T-helper 1 cell treated with Interleukin-12 subunit alpha and Interleukin-12 subunit beta and Interleukin-4 antibody, amounts not matched to agents 30 μg/mL and 1 μg/mL, for 36 hours (primary cell): ENCODE results near the gene CRTAC1.

Source experiments
- H3K27ac Mint-ChIP-seq: one replicate; pipeline ENCODE4 v1.8.0; 2021; ENCODE audit warnings: mild to moderate bottlenecking, mixed read lengths
- H3K27me3 Mint-ChIP-seq: one replicate; pipeline ENCODE4 v1.8.0; 2021; ENCODE audit warnings: low read depth, mixed read lengths
- H3K36me3 Mint-ChIP-seq: one replicate; pipeline ENCODE4 v1.8.0; 2021; ENCODE audit warnings: low read depth, mixed read lengths
- H3K4me1 Mint-ChIP-seq: one replicate; pipeline ENCODE4 v1.8.0; 2021; ENCODE audit warnings: low read depth, mixed read lengths
- H3K4me3 Mint-ChIP-seq: one replicate; pipeline ENCODE4 v1.8.0; 2021; ENCODE audit warnings: mild to moderate bottlenecking, moderate library complexity, mixed read lengths
- H3K9me3 Mint-ChIP-seq: one replicate; pipeline ENCODE4 v1.8.0; 2021; ENCODE audit warnings: mixed read lengths

Gene CRTAC1

GRCh38 chr10:97836446-97836845 lies 194.0 kb downstream of the CRTAC1 start:
- Mint-ChIP-seq H3K27ac (no peak overlapping the region), H3K4me1 (peaks cover 5% of the 10 kb centered on the region), H3K36me3 (no peaks in the 10 kb centered on the region), H3K4me3 (no peak overlapping the region), H3K27me3 (peaks cover 4% of the 10 kb centered on the region), H3K9me3 (peaks cover 7% of the 10 kb centered on the region)

GRCh38 chr10:97831259-97831658 lies 199.2 kb downstream of the CRTAC1 start:
- H3K4me1 Mint-ChIP-seq: peaks cover 14% of the 10 kb centered on the region
- H3K4me3 Mint-ChIP-seq: no peak overlapping the region
- no peak overlapping the region for H3K27ac Mint-ChIP-seq
- H3K27me3 Mint-ChIP-seq: peaks cover 4% of the 10 kb centered on the region
- no peaks in the 10 kb centered on the region for H3K36me3 Mint-ChIP-seq
- peaks cover 2% of the 10 kb centered on the region for H3K9me3 Mint-ChIP-seq

GRCh38 chr10:97830064-97830463 lies 200.4 kb downstream of the CRTAC1 start:
- Mint-ChIP-seq H3K27me3 (peaks cover 4% of the 10 kb centered on the region), H3K27ac (no peak overlapping the region), H3K9me3 (no peaks in the 10 kb centered on the region)

GRCh38 chr10:97828721-97829120 lies 201.7 kb downstream of the CRTAC1 start:
- peaks cover 14% of the 10 kb centered on the region for H3K4me1 Mint-ChIP-seq
- no peaks in the 10 kb centered on the region for H3K36me3 Mint-ChIP-seq
- H3K27ac Mint-ChIP-seq: no peak overlapping the region
- no peak overlapping the region for H3K4me3 Mint-ChIP-seq
- H3K27me3 Mint-ChIP-seq: peaks cover 4% of the 10 kb centered on the region
- no peaks in the 10 kb centered on the region for H3K9me3 Mint-ChIP-seq

More at GRCh38 chr10:97830064-97830463, 200.4 kb downstream of the CRTAC1 start:
- Mint-ChIP-seq H3K4me3 (no peak overlapping the region), H3K36me3 (no peaks in the 10 kb centered on the region), H3K4me1 (peaks cover 14% of the 10 kb centered on the region)

- Mint-ChIP-seq H3K27ac (no peak overlapping the region), H3K4me1 (peaks cover 14% of the 10 kb centered on the region), H3K36me3 (no peaks in the 10 kb centered on the region), H3K9me3 (no peaks in the 10 kb centered on the region), H3K4me3 (no peak overlapping the region), H3K27me3 (peaks cover 4% of the 10 kb centered on the region)
Measured at GRCh38 chr10:97827702-97828291, 202.6 kb downstream of the CRTAC1 start.

GRCh38 chr10:97826892-97827291 lies 203.5 kb downstream of the CRTAC1 start:
- Mint-ChIP-seq H3K9me3 (no peaks in the 10 kb centered on the region), H3K36me3 (no peaks in the 10 kb centered on the region), H3K27me3 (peaks cover 3% of the 10 kb centered on the region), H3K27ac (no peak overlapping the region), H3K4me1 (peaks cover 14% of the 10 kb centered on the region), H3K4me3 (no peak overlapping the region)

- H3K4me1 Mint-ChIP-seq: peaks cover 13% of the 10 kb centered on the region
- H3K4me3 Mint-ChIP-seq: no peak overlapping the region
- no peak overlapping the region for H3K27ac Mint-ChIP-seq
- peaks cover 2% of the 10 kb centered on the region for H3K27me3 Mint-ChIP-seq
- no peaks in the 10 kb centered on the region for H3K36me3 Mint-ChIP-seq
- no peaks in the 10 kb centered on the region for H3K9me3 Mint-ChIP-seq
Measured at GRCh38 chr10:97825020-97825760, 205.2 kb downstream of the CRTAC1 start.

GRCh38 chr10:97823734-97824133 lies 206.7 kb downstream of the CRTAC1 start:
- Mint-ChIP-seq H3K9me3 (no peaks in the 10 kb centered on the region), H3K36me3 (no peaks in the 10 kb centered on the region), H3K27ac (no peak overlapping the region), H3K4me1 (peaks cover 3% of the 10 kb centered on the region), H3K4me3 (no peak overlapping the region), H3K27me3 (peaks cover 3% of the 10 kb centered on the region)

- Mint-ChIP-seq H3K27me3 (peaks cover 3% of the 10 kb centered on the region), H3K36me3 (no peaks in the 10 kb centered on the region), H3K4me3 (no peak overlapping the region), H3K27ac (no peak overlapping the region), H3K9me3 (no peaks in the 10 kb centered on the region), H3K4me1 (no peaks in the 10 kb centered on the region)
Measured at GRCh38 chr10:97822261-97822687, 208.1 kb downstream of the CRTAC1 start.

GRCh38 chr10:97821308-97822038 lies 208.9 kb downstream of the CRTAC1 start:
- Mint-ChIP-seq H3K27ac (no peak overlapping the region), H3K4me1 (no peaks in the 10 kb centered on the region), H3K27me3 (peaks cover 3% of the 10 kb centered on the region), H3K36me3 (no peaks in the 10 kb centered on the region), H3K9me3 (no peaks in the 10 kb centered on the region), H3K4me3 (no peak overlapping the region)

GRCh38 chr10:97820096-97820704 lies 210.2 kb downstream of the CRTAC1 start:
- H3K36me3 Mint-ChIP-seq: no peaks in the 10 kb centered on the region
- no peaks in the 10 kb centered on the region for H3K9me3 Mint-ChIP-seq
- H3K4me1 Mint-ChIP-seq: no peaks in the 10 kb centered on the region
- peaks cover 3% of the 10 kb centered on the region for H3K27me3 Mint-ChIP-seq
- H3K4me3 Mint-ChIP-seq: no peak overlapping the region
- no peak overlapping the region for H3K27ac Mint-ChIP-seq

GRCh38 chr10:97818572-97818971 lies 211.8 kb downstream of the CRTAC1 start:
- no peaks in the 10 kb centered on the region for H3K36me3 Mint-ChIP-seq
- no peaks in the 10 kb centered on the region for H3K4me1 Mint-ChIP-seq
- no peak overlapping the region for H3K27ac Mint-ChIP-seq
- no peak overlapping the region for H3K4me3 Mint-ChIP-seq
- peaks cover 3% of the 10 kb centered on the region for H3K27me3 Mint-ChIP-seq
- no peaks in the 10 kb centered on the region for H3K9me3 Mint-ChIP-seq

- no peaks in the 10 kb centered on the region for H3K9me3 Mint-ChIP-seq
- no peaks in the 10 kb centered on the region for H3K36me3 Mint-ChIP-seq
- no peaks in the 10 kb centered on the region for H3K4me1 Mint-ChIP-seq
- H3K27ac Mint-ChIP-seq: no peak overlapping the region
- no peak overlapping the region for H3K4me3 Mint-ChIP-seq
- H3K27me3 Mint-ChIP-seq: peaks cover 3% of the 10 kb centered on the region
Measured at GRCh38 chr10:97816609-97817008, 213.8 kb downstream of the CRTAC1 start.
